K562 (cell line): ENCODE results near the gene FASTK. TPM values are rescaled to one million over a fixed set of nuclear protein-coding genes. Genes with fewer than 3 reads are reported as not detected.
A peak's percentile ranks its signal among the peaks of the same experiment; 100 is the strongest.

ENCODE experiments used
- BRF1 ChIP-seq: IDR thresholded peaks from 3 replicates; pipeline ENCODE4 v1.6.1; 2011; ENCODE audit warnings: borderline replicate concordance, mild to moderate bottlenecking; ENCODE audit not compliant: insufficient read length; ENCODE audit errors: extremely low read depth
- CBX1 ChIP-seq: sonication (generic); IDR thresholded peaks from 2 replicates; pipeline ENCODE4 v1.6.1; 2016; ENCODE audit warnings: antibody characterized with exemption, low read depth, mild to moderate bottlenecking
- DACH1 ChIP-seq: fragments of 450-650 bp; IDR thresholded peaks from 2 replicates; pipeline ENCODE4 v1.6.1; 2018; ENCODE audit not compliant: partially characterized antibody
- DLX4 ChIP-seq: fragments of 250-450 bp; sonication (Bioruptor Pico); IDR thresholded peaks from 2 replicates; pipeline ENCODE4 v1.6.1; 2021; ENCODE audit warnings: mild to moderate bottlenecking
- ELK3 ChIP-seq: fragments of 450-650 bp; formaldehyde crosslinking; IDR thresholded peaks from 2 replicates; pipeline ENCODE4 v1.4.0; 2020; ENCODE audit warnings: mild to moderate bottlenecking
- ETV6 ChIP-seq, 3 experiments: fragments of 150-350 bp in 1 of 3; sonication (generic) in 1 of 3; formaldehyde crosslinking in 1 of 3; IDR thresholded peaks; 2 replicates each; pipeline versions ENCODE4 v1.6.1 to v1.8.0; 2014 to 2022; ENCODE audit warnings: borderline replicate concordance in 2 of 3, low read depth in 2 of 3, antibody characterized with exemption in 1 of 3, low read length in 1 of 3, mild to moderate bottlenecking in 1 of 3, missing genetic modification reagents in 1 of 3
- HDAC3 ChIP-seq: fragments of 450-650 bp; IDR thresholded peaks from 2 replicates; pipeline ENCODE4 v1.6.1; 2018; ENCODE audit warnings: borderline replicate concordance, mild to moderate bottlenecking, moderate library complexity; ENCODE audit not compliant: partially characterized antibody
- HNRNPLL ChIP-seq: fragments of 200-400 bp; formaldehyde crosslinking; IDR thresholded peaks from 2 replicates; pipeline ENCODE4 v1.6.1; 2017; ENCODE audit warnings: low read length, low read depth, mild to moderate bottlenecking; ENCODE audit not compliant: poor library complexity, severe bottlenecking
- KDM1A ChIP-seq, 2 experiments: fragments of 450-650 bp; IDR thresholded peaks; 2 replicates each; pipeline ENCODE4 v1.6.1; 2016; ENCODE audit warnings: mild to moderate bottlenecking in 2 of 2
- MCM5 ChIP-seq: fragments of 450-650 bp; IDR thresholded peaks from 2 replicates; pipeline ENCODE4 v1.6.1; 2016; ENCODE audit warnings: low read depth
- NBN ChIP-seq: fragments of 450-650 bp; IDR thresholded peaks from 2 replicates; pipeline ENCODE4 v1.6.1; 2016; ENCODE audit warnings: low read depth, mild to moderate bottlenecking
- NR4A1 ChIP-seq, 2 experiments: fragments of 250-450 bp in 1 of 2; fragments of 450-650 bp in 1 of 2; sonication (Bioruptor Pico) in 1 of 2; IDR thresholded peaks; 2 replicates each; pipeline versions ENCODE4 v1.4.0 to v1.6.1; 2016 to 2020; ENCODE audit warnings: mild to moderate bottlenecking in 2 of 2, missing compliant biosample characterization in 1 of 2, missing genetic modification characterization in 1 of 2, moderate library complexity in 1 of 2
- PML ChIP-seq: IDR thresholded peaks from 2 replicates; pipeline ENCODE4 v1.6.1; 2012; ENCODE audit warnings: low read length, inconsistent platforms
- PTRF ChIP-seq: fragments of 450-650 bp; IDR thresholded peaks from 2 replicates; pipeline ENCODE4 v1.6.1; 2016; ENCODE audit warnings: mild to moderate bottlenecking, missing genetic modification characterization, missing compliant biosample characterization
- PTTG1 ChIP-seq: fragments of 450-650 bp; IDR thresholded peaks from 2 replicates; pipeline ENCODE4 v1.6.1; 2016; ENCODE audit warnings: low read depth, mild to moderate bottlenecking, missing genetic modification characterization, missing compliant biosample characterization
- RCOR1 ChIP-seq, 2 experiments: IDR thresholded peaks; 2 replicates each; pipeline ENCODE4 v1.6.1; 2012; ENCODE audit warnings: low read depth in 2 of 2, low read length in 2 of 2, borderline replicate concordance in 1 of 2, improper control_type of control experiment in 1 of 2
- SIN3B ChIP-seq: fragments of 450-650 bp; IDR thresholded peaks from 2 replicates; pipeline ENCODE4 v1.6.1; 2017; ENCODE audit warnings: low read depth, mild to moderate bottlenecking, moderate library complexity
- TBP ChIP-seq: optimal IDR thresholded peaks from 2 replicates; pipeline ENCODE3; 2011; ENCODE audit warnings: low read depth, low read length, improper control_type of control experiment
- TCF7L2 ChIP-seq: fragments of 150-350 bp; IDR thresholded peaks from 2 replicates; pipeline ENCODE4 v1.6.1; 2016; ENCODE audit warnings: low read depth, mild to moderate bottlenecking, low read length, moderate library complexity
- ZNF12 ChIP-seq: sonication (generic); formaldehyde crosslinking; IDR thresholded peaks from 2 replicates; pipeline ENCODE4 v1.4.0; 2020; ENCODE audit warnings: mild to moderate bottlenecking, missing genetic modification reagents
- ZNF512 ChIP-seq: IDR thresholded peaks from 2 replicates; pipeline ENCODE4 v1.6.1; 2016; ENCODE audit warnings: missing genetic modification characterization, missing compliant biosample characterization
- polyA plus RNA-seq, 8 experiments: library from polyadenylated mRNA; depleted of rRNA in 4 of 8; stranded (reverse) in 5 of 8; unstranded in 3 of 8; fragments of >200 nt; fragmentation: Nextera tagmentation in 2 of 8; fragmentation: Illumina TruSeq in 1 of 8; extraction: Ambion mirVana in 2 of 8; extraction: Trizol in 1 of 8; gene quantifications; 2 replicates each; pipeline versions ENCODE4 v1.2.1 to v1.2.3, GENCODE V29; 2011 to 2014; ENCODE audit warnings: inconsistent platforms in 1 of 8, missing spikeins in 1 of 8
- total RNA-seq, 7 experiments: library from RNA; depleted of rRNA in 6 of 7; stranded (reverse); fragments of >200 nt in 6 of 7; fragmentation: Illumina TruSeq in 2 of 7; extraction: Trizol in 2 of 7; gene quantifications; 2 replicates each; pipeline versions ENCODE4 v1.2.1 to v1.2.3, GENCODE V29; 2011 to 2021; ENCODE audit warnings: low replicate concordance in 1 of 7
- TF ChIP-seq, protein P1 (sequence below): sonication (generic); formaldehyde crosslinking; IDR thresholded peaks from 2 replicates; pipeline ENCODE4 v1.9.0; 2022; ENCODE audit warnings: mild to moderate bottlenecking, missing genetic modification reagents
- TF ChIP-seq, protein P2 (sequence below): fragments of 250-450 bp; sonication (Bioruptor Pico); IDR thresholded peaks from 2 replicates; pipeline ENCODE4 v1.4.0; 2020; ENCODE audit warnings: mild to moderate bottlenecking, moderate library complexity, borderline replicate concordance

Gene FASTK
- total and polyA plus RNA-seq, 9 of the 15 experiments (the other 6 are each of a cell fraction or from before 2014, with no cell fraction given) = 0.51 to 150 (median 48.2) TPM

GRCh38 chr7:151080067-151080521, 515 bp downstream of the FASTK start (continued):
- TF ChIP-seq DLX4 (CRISPR knock-in tag) (no peak), DACH1 (no peak), PTRF (no peak), TBP (no peak), BRF1 (no peak), ZNF512 (tag) (no peak), ETV6 (IDR thresholded peaks at IDR 0.05; ENCODE audit: borderline replicate concordance in 1 of 2, low read depth in 2 of 2, low read length in 1 of 2) (no peak), ETV6 (CRISPR knock-in tag; IDR thresholded peaks at IDR 0.05; ENCODE audit: borderline replicate concordance) (no peak), CBX1 (no peak; the same call in 1 of the 2 replicates), PTTG1 (no peak), RCOR1 (IDR thresholded peaks at IDR 0.05; ENCODE audit: borderline replicate concordance in 1 of 2, low read depth in 2 of 2, low read length in 2 of 2) (no peak), MCM5 (no peak), HDAC3 (no peak), ZNF12 (CRISPR knock-in tag) (no peak), NR4A1 (CRISPR knock-in tag; IDR thresholded peaks at IDR 0.05) (no peak), NR4A1 (tag; IDR thresholded peaks at IDR 0.05) (no peak), ELK3 (CRISPR knock-in tag) (no peak), TCF7L2 (no peak), SIN3B (no peak), PML (no peak), NBN (0 out of 2 replicates have a peak, but pooled peaks have one; percentile 28), KDM1A (IDR thresholded peaks at IDR 0.05) (no peak), HNRNPLL (no peak)
- TF ChIP-seq, protein P1, sequence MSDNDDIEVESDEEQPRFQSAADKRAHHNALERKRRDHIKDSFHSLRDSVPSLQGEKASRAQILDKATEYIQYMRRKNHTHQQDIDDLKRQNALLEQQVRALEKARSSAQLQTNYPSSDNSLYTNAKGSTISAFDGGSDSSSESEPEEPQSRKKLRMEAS (CRISPR knock-in tag) = peak; percentile 57
- TF ChIP-seq, protein P2, sequence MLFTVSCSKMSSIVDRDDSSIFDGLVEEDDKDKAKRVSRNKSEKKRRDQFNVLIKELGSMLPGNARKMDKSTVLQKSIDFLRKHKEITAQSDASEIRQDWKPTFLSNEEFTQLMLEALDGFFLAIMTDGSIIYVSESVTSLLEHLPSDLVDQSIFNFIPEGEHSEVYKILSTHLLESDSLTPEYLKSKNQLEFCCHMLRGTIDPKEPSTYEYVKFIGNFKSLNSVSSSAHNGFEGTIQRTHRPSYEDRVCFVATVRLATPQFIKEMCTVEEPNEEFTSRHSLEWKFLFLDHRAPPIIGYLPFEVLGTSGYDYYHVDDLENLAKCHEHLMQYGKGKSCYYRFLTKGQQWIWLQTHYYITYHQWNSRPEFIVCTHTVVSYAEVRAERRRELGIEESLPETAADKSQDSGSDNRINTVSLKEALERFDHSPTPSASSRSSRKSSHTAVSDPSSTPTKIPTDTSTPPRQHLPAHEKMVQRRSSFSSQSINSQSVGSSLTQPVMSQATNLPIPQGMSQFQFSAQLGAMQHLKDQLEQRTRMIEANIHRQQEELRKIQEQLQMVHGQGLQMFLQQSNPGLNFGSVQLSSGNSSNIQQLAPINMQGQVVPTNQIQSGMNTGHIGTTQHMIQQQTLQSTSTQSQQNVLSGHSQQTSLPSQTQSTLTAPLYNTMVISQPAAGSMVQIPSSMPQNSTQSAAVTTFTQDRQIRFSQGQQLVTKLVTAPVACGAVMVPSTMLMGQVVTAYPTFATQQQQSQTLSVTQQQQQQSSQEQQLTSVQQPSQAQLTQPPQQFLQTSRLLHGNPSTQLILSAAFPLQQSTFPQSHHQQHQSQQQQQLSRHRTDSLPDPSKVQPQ (CRISPR knock-in tag) = no peak
